Measurements from ENCODE around the gene MYOM3.

The MYOM3 gene

DNA sequence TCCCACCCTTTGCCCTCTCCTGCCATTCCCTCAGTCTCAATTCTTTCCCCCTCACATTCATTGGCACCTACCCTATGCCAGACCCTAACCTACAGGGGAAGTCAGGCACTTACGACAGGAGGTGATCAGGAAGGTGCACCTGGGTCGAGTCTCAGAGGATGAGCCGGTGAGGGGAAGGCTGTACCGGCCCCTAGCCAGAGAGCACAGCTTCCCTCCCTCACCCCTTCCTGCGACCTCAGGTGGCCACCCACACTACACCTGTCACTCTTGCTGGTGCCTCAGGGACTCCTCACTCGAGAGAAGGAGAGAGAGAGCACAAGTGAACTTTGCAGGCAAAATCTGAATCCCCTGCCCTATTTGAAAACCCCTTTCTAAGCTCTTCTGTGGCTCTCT is 1.7 kb upstream of the MYOM3 start:
- no peak for DNase-seq

DNA sequence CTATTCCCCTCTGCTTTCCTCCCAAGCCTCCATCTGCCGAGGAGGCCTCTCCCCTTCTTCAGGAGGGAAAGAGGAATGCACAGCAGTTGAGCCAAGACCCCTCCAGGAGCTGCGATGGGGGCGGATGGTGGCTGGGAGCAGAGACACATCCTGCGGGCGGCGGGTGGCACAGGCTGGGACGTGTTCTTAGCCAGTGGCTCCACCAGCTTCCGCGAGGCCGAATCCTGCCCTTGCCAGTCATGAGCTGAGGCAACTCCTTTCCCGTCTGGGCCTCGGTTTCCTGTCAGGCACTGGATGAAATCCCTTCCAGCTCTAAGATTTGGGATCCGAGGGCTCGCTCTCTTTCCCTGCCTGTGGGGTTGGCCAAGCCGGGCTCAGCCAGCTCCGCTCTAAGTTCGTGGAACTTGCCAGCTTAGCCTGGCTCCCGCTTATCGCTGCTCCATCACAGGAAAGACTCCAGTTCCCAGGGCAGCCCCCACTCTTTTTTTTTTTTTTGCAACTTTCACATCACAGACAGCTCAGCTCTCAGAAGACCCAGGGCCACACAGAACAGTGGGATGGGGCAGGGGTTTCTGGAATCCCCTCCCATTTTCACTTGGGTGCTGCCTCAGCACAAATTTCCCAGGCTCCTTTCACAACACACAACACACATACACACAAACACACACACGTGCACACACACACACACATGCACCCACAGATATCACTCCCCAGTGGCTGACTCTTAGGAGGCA is 506 bp downstream of the MYOM3 start:
- no peak for DNase-seq

DNA sequence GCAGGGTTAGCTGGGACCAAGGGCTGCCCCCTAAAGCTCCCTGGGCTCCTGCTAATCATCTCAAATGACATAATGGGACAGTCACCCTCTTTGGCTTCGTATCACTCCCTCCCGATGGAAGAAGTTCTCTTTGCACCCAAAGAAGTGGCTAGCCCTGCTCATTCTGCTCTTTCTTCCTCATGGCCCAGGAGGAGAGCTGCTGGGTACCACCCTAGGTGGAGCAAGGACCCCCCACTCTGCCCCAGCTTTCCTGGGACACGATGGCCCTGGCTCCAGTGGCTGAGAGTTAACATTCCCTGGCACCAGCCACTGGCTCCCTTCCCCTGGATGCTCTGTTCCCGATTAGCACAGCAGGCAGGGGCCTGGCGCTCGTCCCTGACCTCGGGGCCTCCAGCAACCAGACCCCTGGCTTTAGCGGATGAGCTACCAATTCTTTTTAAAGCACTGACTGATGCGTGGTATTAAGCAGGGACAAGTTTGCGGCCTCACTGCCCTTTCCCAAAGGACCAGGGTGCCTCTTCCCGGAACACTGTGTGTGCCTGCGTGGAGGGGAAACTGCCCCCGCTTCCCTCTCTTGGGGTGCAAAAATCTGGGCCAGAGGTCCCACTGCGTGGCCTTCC is 1.2 kb downstream of the MYOM3 start:
- no peak for DNase-seq

DNA sequence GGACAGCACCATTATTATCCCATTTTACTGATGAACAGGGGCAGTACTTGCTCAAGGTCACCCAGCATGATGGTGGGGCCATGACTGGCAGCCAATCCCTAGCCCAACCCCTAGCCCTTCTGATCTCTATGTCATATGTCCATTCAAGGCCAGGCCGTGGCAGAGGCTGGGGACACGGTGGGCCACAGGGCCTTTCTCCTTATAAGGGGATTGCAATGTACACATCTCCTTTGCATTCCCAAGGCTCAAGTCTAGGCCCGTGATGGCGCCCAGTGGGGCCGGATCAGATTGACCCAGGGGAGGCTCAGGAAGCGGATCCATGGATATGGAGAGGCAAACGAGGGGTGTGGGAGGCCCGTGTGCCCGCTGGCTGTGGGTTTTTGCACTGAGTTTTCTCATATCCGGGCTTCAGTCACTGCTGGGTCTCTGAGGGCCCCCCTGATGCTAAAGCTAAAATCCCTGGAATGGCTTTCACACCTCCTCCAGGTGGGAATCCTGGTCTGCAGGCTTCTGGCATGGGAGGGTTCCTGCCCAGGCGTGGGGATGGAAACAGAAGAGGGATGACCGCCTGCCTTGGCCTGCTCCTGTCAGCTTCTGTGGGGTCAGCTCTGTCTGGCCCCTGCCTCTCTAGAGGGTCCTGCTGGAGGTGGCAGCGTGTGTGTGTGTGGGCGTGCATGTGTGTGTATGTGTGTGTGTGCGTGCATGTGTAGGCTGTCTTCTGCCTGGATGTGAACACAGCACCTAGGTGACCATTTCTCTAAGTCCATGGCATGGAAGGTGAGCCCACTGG is 2.1 kb downstream of the MYOM3 start:
- no peak for DNase-seq

DNA sequence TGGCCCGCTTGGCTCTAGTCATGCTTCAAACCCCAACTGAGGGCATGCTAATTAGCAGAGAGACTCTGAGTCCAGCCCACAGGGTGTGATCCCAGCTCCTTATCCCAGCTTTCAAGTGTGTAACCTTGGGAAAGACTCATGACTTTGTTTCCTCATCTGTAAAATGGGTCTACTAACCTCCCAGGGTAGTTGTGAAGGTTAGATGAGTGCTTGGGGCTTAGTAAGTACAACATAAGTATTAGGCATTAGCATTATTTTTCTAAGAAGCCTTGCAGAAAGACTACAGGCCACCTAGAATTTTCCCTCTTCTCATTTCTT is 2.8 kb downstream of the MYOM3 start:
- DNase-seq = no peak

DNA sequence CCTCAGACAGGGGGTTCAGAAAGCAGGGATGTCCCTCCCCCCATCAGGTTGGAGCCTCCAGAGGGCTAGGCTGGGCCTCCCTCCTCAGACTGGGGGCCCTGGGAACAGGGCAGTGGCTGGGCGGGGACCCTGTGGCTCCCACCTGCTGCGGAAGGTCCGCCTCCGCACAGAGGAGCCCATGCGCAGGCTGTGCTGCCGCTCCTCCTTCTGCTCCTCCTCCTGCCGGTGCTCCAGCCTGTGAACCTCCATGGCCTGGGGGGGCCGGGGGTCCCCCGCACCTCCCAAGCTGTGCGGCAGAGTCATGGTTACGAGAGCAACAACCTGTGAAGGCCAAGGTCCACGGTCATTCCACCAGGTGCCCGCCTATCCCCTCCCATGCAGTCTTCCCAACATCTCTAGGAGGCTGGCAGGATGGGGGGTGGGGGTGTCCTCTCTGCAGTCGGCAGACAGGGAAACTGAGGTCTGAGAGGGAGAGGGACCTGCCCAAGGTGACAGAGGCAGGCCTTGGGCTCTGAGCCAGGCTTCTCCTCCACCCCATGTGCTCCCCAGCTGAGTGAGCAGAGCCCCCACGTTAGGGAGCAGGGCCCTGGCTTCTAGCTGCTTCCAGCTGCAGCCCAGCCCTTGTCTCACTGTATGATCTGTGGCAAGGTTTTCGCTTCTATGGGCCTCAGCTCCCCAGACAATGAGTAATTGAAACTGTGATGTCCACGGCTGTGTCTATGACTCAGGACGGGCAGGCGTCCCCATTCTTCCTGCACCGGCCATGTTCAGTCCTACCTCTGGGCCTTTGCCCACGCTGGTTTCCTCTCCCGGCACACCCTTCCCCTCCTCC is 3.4 kb downstream of the MYOM3 start:
- DNase-seq = no peak

DNA sequence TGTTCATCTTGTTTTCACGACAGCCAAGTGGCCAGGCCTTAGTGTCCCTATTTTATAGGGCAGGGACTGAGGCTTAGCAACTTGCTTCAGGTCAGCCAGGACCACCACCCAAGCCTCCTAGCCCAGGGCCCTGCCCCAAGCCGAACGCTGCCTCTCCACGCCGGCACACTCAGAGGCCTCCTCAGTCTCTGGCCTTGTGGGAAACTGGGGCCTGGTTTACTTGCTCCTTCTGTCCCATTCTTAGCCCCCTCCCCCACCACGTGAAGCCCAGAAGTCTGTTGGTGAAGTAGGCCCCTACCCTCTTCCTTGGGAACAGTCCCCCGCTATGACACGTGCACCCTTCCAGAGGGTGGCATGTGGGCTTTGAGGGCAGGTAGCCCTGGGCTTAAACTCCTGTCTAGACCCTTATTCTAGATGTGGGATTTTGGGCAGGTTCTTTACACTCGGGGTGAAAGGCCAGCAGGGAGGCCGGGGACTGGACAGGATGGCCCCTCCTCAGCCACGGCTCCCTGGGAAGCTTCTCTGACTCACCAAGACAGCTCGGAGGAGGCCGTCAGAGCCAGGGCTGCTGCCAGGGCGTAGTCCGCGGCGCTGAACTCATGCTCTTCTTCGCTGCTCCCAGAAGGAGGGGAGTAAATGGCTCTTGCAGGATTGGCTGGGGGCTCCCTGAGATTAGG is 4.3 kb downstream of the MYOM3 start:
- no peak for DNase-seq

DNA sequence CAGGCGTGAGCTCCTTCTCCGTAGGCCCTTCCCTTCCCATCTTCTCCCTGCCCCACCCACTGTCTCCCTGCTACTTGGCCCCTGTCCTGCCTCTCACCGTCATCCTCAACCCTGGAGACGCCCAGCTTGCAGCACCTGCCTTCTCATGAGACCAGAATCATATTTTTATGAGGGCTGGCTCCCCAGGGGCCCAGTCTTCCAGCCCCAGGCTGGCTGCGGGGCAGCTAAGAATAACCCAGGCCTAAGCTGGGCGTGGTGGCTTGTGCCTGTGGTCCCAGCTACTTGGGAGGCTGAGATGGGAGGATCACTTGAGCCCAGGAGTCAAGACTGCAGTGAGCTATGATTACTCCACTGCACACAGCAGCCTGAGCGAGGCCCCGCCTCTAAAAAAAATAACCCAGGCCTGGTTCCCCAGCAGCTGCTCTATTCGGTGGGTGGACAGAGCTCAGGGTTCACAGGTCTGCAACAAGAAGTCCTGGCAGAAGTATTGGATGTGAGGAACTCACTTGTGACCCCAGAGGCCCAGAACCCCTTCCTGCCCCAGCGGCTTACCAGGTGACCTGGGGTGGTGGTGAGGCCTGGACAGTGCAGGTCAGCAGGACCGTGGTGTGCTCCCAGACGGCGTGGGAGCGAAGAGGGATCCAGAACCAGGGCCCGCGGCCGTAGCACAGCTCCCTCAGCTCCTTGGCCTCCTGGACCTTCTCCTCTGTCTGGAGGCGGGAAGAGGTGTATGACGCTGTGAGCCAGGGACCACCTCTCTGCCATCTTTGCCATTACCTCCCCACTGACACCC is 6.4 kb downstream of the MYOM3 start:
- no peak for DNase-seq

DNA sequence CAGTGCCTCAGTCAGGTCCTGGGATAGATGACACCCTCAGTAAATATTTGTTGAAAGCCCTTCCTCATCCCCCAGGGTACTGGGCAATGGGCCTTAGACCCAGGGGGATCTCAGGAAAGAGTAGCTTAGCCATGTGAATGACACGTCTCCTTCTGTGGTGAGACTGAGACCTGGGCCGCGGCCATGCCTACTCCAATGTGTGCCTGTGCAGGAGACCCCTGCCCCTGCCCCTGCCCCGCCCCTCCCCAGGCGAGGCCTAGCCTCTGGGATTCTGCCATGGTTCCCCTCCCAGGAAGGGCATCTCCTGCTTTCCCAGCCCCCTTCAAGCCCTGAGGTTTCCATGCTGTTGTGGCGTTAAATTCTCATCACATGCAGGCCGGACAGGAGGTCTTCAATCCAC is 7.1 kb downstream of the MYOM3 start:
- DNase-seq = no peak

DNA sequence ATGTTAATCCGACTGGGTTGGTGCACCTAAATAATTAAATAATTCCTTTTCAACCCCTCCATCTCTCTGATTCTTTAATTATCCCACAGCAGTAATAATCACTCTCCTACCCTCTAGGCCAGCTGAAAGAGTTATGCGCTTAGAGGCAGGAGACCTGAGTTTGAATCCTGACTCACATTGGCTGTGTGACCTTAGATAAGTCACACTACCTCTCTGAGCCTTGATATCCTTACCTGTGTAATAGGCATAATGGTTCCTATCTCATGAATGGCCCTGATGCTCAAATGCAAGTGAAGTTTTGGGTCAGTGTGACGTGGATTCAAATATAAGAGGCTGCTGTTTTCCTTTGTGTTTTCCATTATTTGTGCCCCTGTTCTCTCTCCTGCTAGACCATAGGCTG is 8.1 kb downstream of the MYOM3 start:
- DNase-seq = no peak

DNA sequence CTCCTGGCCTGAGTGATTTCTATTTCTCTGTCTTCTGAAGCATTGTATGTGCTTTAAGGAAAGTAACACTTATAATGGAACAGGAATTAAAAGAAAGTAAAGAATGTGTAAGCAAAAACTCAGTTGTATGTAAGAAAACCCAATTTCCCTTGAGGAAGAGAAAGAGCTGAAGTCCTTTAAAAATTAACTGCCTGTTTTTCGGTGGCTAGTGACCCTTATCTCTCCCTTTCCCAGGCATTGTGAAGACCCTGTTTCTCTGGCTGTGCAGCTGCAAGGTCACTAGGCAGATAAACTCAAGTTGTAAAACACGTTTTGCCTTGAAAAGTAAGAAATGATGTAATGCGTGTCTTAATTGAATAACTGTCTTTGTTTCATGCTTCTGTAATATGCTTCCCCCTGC is 8.5 kb downstream of the MYOM3 start:
- DNase-seq = no peak

DNA sequence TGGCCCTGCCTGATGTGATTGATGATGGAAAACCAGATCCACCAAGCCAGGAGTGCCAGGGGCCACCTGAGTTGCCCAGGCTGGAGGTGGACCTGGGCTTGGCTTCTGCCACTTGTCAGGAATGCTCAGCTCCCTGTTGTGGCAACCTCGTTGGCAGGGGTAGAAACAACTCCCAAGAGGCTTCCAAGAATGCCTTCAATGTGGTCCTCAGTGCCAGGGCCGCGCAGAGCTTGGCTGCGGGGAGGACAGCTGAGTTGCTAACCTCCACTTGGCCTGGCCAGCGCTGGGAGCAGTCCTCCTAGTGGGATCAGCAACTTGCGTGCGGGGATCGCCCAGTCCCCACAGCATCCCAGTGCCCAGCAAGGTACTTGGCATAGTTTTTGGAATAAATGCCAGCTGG is 9.0 kb downstream of the MYOM3 start:
- no peak for DNase-seq

DNA sequence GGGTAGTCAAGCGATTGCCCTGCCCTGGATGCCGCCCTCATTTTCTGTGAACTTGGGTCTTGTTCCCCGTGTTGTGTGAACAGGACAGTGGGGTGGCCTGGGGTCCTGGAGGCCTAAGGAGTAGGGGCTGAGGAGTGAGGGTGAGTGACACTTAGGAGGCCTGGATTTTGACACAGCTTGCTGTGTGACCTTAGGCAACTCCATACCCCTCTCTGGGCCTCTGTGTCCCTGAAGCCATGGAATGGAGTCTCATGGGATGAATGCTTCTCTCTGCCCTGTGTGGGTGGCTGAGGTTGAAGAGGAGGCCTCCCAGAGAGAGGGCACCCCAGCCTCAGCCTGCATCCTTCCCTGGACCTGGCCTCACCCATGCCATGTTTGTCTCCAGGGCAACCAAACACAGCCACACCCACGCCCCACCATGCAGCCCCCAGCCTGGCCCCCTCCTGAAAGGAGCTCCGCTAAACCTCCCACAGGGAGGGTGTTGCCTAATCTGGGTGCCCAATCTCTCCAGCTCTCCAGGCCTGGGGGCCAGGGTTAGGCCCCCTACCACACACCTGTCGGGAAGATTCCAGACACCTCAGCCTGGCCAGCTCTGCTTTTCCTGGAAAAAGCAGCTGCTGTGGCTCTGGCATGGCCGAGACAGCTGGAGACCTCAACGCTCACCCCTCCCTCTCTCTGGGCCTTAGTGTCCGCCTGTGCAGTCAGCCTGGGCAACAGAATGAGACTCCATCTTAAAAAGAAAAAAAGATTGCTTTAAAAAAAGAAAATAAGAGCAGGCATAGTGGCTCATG is 9.9 kb downstream of the MYOM3 start:
- DNase-seq = peak; percentile 14

DNA sequence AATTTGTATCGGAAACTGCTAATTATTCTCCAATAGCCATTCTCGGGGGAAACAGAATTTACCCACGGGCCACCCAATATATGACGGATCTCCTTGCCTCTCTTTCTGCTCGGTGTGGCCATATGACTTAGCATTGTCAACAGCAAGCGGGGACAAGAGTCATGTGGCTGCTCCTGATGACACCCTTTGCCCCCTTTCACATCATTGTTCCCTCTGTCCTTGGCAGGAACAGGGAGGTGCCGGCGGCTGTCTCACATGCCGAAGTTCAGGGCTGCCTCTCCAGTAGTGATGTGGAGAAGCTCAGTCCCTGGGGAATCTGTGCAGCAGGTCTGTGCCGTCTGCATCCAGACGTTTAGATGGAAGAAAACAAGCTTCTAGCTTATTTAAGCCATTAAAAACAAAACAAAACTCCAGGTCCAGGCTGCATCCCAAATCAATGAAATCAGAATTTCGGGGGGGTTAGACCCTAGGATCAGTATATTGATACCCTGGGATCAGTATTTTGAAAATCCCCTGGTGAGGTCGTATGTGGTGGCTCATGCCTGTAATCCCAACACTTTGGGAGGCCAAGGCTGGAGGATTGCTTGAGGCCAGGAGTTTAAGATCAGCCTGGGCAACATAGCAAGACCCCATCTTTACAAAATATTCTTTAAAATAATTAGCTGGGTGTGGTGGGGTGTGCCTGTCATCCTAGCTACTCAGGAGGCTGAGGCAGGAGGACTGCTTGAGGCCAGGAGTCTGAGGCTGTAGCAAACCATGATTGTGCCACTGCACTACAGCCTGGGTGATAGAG is 10.8 kb downstream of the MYOM3 start:
- peak; percentile 3 for DNase-seq

DNA sequence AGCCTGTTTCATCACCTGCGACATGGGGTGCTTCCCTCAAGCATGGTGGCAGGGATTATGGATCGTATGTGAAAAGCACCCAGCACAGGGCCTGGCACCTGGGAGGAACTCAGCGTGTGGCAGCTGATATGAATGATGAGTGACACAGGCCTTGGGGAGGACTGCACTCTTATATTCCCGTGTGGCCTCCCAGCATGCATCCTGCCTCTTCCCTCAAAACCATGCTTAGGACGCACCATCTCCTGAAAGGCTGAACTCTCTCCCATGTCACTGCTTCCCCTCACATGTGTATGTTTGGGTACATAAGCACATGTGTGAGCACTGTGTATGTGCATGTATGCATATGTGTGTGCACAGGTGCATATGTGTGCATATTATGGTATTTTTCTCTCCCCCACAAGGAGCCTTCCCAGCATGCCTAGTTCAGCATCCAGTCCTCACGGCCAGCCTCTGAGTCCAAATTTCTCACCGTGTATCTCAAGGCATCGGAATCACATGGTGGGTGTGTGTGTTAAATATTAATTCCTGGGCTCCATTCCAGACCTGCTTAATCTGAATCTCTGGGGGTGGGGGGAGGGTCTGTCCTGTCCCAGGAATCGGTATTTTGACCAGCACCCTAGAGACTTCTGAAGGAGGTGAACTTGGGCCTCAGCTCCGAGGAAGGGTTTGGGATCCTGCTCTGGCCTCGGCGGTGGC is 12.8 kb downstream of the MYOM3 start:
- no peak for DNase-seq

DNA sequence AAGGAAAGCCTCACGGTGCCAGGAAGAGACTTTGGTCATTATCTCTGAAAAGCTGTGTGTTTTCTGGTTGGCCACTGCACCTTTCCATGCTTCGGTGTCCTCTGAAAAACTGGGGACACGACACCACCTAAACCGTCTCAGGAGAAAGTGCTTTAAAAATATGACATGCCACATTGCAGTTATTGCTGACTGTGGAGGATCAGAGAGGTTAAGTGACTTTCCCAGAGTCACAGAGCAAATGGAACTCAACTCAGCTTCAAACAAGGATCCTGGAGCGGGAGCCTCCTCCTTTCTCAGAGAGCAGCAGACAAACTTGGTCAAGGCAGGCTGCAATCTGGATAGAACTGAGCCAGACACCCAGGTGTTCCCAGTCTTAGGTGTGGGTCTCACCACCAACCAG is 13.8 kb downstream of the MYOM3 start:
- no peak for DNase-seq

DNA sequence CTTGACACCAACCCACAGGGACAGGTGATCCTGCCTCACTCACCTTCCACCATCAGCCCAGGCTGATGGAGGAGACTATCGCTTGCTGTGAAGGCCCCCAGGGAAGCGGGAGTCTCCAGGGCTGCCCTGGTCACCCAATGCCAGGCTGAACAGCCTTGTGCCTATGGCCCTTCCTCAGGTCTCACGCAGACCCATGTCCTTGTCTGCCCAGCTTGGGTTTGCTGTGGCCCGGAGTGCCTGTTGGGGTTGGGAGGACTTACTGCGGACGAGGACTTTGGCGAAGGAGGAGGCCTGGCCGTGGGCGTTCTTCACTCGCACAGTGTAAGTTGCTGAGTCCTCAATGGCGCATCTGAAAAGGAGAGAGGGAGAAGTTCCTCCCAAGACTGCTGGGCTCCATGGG is 14.3 kb downstream of the MYOM3 start:
- DNase-seq = no peak

DNA sequence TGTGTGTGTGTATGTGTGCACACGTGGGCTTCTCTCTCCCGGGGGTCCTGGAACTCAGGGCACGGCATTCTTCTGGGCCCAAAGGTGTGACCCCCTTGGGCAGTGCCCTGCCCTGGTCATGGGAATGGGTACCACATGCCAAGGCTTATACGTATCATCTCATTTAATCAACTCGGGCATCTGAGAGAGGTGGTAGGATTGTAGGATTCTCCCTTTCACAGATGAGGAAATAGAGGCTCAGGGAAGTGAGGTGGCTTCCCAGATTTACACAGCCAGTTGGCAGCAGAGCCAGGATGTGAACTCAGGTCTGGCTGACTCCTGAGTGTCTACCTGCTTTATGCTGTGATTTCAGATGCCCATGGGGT is 15.2 kb downstream of the MYOM3 start:
- DNase-seq = no peak

DNA sequence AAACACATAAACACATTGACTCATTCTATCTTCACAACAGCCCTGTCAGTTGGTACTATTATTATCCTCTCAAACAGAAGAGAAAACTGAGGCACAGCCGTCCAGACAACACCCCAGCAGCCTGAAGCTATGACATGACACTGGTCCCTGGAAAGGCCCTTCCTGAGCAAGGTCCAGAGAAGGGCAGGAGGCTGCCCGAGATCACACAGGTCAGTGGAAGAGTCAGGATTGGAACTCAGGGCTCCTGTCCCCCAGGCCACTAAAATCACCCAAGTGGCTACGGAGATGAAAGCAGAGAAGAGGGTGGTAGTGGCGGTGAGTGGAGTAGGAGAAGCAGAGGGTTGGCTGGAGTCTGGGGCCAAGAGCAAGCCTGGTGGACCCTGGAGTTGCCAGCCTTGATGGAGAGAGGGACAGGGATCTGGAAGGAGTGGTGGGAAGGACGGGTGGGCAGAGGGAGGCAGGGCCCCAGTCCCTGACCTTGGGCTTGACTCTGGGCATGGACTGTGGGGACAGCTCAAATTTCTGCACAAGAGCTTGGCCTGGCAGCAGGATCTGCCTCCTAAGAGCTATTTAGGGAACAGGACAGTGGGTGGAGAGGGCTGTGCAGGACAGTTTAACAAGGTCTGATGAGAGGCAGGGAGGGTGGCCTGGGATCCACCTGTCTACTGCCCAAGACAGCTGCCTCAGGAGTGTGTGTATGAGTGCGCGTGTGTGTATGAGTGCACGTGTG is 15.8 kb downstream of the MYOM3 start:
- DNase-seq = no peak
